Endothelial cell (in vitro differentiated cells): ENCODE measurements around the gene UTP11. TPM values are rescaled to one million over a fixed set of nuclear protein-coding genes. Genes with fewer than 3 reads are reported as not detected.

Source experiments
- DNase-seq: peaks from one replicate; pipeline ENCODE4 v3.0.0; 2021; ENCODE audit warnings: low spot score
- H3K27ac Mint-ChIP-seq: one replicate; pipeline ENCODE4 v1.8.0; 2021; ENCODE audit warnings: mixed read lengths, inconsistent platforms; ENCODE audit not compliant: unreplicated experiment
- H3K27me3 Mint-ChIP-seq: one replicate; pipeline ENCODE4 v1.8.0; 2021; ENCODE audit warnings: mild to moderate bottlenecking, moderate library complexity, mixed read lengths, inconsistent platforms; ENCODE audit not compliant: unreplicated experiment
- H3K36me3 Mint-ChIP-seq: one replicate; pipeline ENCODE4 v1.8.0; 2021; ENCODE audit warnings: mild to moderate bottlenecking, low read depth, mixed read lengths, inconsistent platforms; ENCODE audit not compliant: unreplicated experiment
- H3K4me1 Mint-ChIP-seq: one replicate; pipeline ENCODE4 v1.8.0; 2021; ENCODE audit warnings: mild to moderate bottlenecking, mixed read lengths, inconsistent platforms; ENCODE audit not compliant: unreplicated experiment
- H3K4me3 Mint-ChIP-seq: one replicate; pipeline ENCODE4 v1.8.0; 2021; ENCODE audit warnings: mild to moderate bottlenecking, mixed read lengths, inconsistent platforms; ENCODE audit not compliant: unreplicated experiment
- H3K9me3 Mint-ChIP-seq: one replicate; pipeline ENCODE4 v1.8.0; 2021; ENCODE audit warnings: mixed read lengths, inconsistent platforms; ENCODE audit not compliant: unreplicated experiment
- total RNA-seq: library from RNA; stranded (reverse); fragmentation: NEBNext Ultra II Directional; extraction: Animal tissue kit (Norgen Biotek cat#: 25700); gene quantifications from one replicate; pipeline ENCODE4 v1.2.1, GENCODE V29; 2021; ENCODE audit not compliant: unreplicated experiment
- TF ChIP-seq, protein P1 (sequence below): fragments of 200-600 bp; sonication (generic); IDR thresholded peaks from one replicate; pipeline ENCODE4 v1.5.0; 2021; ENCODE audit warnings: antibody characterized with exemption; ENCODE audit not compliant: unreplicated experiment

The UTP11 gene
- total RNA-seq, 1 donor from 2014 or later, result 44.7 TPM

DNA sequence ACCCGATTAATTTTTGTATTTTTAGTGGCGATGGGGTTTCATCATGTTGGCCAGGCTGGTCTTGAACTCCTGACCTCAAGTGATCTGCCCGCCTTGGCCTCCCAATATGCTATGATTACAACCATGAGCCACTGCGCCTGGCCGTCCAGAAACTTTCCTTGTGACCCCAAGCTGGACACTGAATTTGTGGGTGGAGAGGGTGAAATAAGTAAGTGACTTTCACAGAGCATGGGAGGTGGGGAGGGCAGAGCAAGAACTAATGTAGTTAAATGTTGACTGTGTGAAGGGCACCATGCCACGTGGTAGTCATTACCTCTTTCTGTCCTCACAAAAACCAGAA is 2.7 kb upstream of the UTP11 start:
- H3K4me3 Mint-ChIP-seq, result no peak overlapping the region
- TF ChIP-seq, protein P1, sequence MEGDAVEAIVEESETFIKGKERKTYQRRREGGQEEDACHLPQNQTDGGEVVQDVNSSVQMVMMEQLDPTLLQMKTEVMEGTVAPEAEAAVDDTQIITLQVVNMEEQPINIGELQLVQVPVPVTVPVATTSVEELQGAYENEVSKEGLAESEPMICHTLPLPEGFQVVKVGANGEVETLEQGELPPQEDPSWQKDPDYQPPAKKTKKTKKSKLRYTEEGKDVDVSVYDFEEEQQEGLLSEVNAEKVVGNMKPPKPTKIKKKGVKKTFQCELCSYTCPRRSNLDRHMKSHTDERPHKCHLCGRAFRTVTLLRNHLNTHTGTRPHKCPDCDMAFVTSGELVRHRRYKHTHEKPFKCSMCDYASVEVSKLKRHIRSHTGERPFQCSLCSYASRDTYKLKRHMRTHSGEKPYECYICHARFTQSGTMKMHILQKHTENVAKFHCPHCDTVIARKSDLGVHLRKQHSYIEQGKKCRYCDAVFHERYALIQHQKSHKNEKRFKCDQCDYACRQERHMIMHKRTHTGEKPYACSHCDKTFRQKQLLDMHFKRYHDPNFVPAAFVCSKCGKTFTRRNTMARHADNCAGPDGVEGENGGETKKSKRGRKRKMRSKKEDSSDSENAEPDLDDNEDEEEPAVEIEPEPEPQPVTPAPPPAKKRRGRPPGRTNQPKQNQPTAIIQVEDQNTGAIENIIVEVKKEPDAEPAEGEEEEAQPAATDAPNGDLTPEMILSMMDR, result no peak
- H3K36me3 Mint-ChIP-seq, result peaks cover 5% of the 10 kb centered on the region
- DNase-seq, result no peak
- H3K9me3 Mint-ChIP-seq, result no peaks in the 10 kb centered on the region
- H3K27me3 Mint-ChIP-seq, result no peaks in the 10 kb centered on the region
- H3K27ac Mint-ChIP-seq, result peak overlapping the region; percentile 36
- H3K4me1 Mint-ChIP-seq, result peaks cover 47% of the 10 kb centered on the region

DNA sequence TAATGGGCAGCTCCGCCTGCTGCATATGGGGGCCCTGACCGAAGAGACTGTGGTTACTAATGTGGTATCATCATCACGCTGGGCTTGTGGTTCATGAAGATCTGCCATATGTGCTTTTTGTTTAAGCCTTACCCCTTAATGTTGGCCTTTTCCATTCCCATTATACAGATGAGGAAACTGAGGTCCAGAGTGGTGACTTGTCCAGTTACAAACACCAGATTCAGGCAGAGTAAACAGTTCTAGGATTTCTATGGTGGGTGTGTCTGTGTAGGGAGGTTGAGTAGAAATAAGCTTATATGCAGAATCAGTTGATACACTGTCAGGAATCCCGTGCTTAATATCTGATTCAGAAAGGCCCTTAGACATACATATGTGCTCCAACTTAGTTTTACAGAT is 691 bp downstream of the UTP11 start:
- H3K4me1 Mint-ChIP-seq, result peaks cover 62% of the 10 kb centered on the region
- H3K27me3 Mint-ChIP-seq, result no peaks in the 10 kb centered on the region
- TF ChIP-seq, protein P1, result no peak
- no peaks in the 10 kb centered on the region for H3K9me3 Mint-ChIP-seq
- H3K36me3 Mint-ChIP-seq, result peaks cover 13% of the 10 kb centered on the region
- H3K4me3 Mint-ChIP-seq, result peak overlapping the region; percentile 99
- H3K27ac Mint-ChIP-seq, result peak overlapping the region; percentile 99
- no peak for DNase-seq

DNA sequence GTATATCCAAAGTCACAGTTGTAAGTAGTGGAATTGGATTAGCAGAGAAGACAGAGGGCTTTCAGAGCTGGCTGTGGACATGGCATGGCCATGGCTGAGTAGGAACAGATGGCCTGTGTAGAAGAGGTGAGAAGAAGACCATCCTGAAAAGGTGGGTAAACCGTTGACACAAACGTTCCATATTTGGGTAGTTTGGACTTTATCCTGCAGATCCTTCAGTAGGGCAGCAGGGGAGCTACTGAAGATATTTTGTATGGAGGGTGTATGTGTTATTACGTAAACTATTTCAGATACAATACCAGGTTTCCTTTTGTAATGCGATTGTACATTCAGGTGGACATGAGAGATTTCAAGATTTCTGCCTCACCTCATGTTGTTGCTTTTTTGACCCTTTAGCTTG is 1.6 kb downstream of the UTP11 start:
- Mint-ChIP-seq H3K4me3 (peak overlapping the region; percentile 31), H3K27me3 (no peaks in the 10 kb centered on the region), H3K27ac (peak overlapping the region; percentile 74), H3K36me3 (peaks cover 22% of the 10 kb centered on the region), H3K4me1 (peaks cover 57% of the 10 kb centered on the region), H3K9me3 (no peaks in the 10 kb centered on the region)
- TF ChIP-seq, protein P1, result peak; percentile 33
- DNase-seq, result no peak

DNA sequence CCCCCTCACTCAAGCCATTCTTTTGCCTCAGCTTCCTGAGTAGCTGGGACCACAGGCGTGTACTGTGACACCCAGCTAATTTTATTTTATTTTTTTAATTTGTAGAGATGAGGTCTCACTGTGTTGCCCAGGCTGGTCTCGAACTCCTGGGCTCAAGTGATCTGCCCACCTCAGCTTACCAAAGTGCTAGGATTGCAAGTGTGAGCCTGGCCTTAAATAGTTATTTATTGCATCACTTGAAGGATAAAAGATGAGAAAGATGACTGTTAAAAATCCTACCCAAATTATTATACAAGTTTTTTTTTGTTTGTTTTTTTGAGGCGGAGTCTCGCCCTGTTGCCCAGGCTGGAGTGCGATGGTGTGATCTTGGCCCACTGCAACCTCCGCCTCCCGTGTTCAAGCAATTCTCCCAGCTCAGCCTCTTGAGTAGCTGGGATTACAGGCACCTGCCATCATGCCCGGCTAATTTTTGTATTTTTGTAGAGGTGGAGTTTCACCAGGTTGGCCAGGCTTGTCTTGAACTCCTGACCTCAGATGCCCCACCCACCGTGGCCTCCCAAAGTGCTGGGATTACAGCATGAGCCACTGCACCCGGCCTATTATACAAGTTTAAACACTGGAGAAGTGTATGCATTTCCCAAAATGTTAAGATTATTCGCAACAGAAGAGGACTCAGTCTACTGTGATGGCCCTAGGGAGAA is 2.3 kb downstream of the UTP11 start:
- TF ChIP-seq, protein P1, result no peak
- Mint-ChIP-seq H3K4me3 (no peak overlapping the region), H3K4me1 (peaks cover 50% of the 10 kb centered on the region), H3K36me3 (peaks cover 27% of the 10 kb centered on the region), H3K27ac (peak overlapping the region; percentile 98), H3K27me3 (no peaks in the 10 kb centered on the region), H3K9me3 (no peaks in the 10 kb centered on the region)
- DNase-seq, result no peak

DNA sequence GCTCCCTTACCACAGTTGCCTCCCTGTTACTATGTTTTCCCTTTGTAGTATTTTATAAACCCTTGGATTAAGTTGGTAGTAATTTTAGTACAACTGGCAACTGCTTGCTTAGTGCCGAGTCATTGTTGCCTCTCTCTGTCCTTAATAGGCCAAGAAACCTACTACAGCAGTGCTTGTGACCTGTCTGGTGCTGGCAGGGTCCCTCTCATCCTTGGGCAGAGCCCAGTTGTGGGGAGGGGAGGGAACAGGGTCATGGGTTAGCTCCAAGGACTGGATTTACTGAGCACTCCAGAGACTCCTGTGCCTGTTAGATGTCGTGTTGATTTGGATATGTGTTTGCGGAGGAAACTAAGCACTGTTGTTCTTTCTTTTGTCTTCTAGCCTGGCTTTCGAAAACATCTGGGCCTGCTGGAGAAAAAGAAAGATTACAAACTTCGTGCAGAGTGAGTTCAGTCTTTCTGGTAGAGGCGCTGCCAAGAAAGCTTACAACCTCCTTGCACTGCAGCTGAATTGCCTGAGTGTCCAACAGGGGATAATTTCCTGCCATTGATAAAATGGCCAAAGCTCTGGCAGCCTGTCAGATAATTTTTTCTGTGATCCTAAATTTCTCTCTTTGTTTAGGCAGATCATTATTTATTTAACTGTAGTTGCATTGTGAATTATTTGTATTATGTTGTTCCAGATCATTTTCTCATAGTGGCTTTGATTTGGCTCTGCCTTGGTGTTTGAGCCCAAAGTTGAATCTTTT is 3.6 kb downstream of the UTP11 start:
- TF ChIP-seq, protein P1, result no peak
- Mint-ChIP-seq H3K4me3 (peak overlapping the region; percentile 77), H3K36me3 (peaks cover 31% of the 10 kb centered on the region), H3K9me3 (no peaks in the 10 kb centered on the region), H3K27ac (peak overlapping the region; percentile 98), H3K27me3 (no peaks in the 10 kb centered on the region), H3K4me1 (peaks cover 48% of the 10 kb centered on the region)
- no peak for DNase-seq
